ENCODE measurements around the gene C15orf40. TPM values are rescaled to one million over a fixed set of nuclear protein-coding genes. Genes with fewer than 3 reads are reported as not detected.
"Not testable (repeated sequence)": the region's sequence is repeated elsewhere in the genome, so short reads cannot be mapped to it uniquely, and the experiment has no call there.

The C15orf40 gene
- total and polyA plus RNA-seq, 8 donors: 2.3 to 40.9 (median 15.2) TPM

DNA sequence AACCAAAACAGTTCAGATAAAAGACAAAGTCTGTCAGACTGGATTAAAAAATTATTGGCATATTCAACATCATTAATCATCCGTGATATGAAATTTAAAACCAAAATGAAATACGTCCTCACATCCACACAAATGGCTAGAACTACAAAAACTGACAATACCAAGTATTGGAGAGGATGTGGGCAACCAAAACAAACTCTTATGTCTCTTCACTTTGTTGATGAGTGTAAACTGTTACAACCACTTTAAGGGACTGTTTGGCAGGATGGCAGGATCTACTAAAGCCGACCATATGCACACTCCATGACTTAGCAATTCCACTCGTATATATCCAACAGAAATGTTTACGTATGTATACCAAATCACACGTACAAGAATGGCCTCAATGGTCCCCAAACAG lies 24.8 kb upstream of the C15orf40 start:
- TF ChIP-seq POLR2AphosphoS5 (IDR thresholded peaks at IDR 0.05) (no peak), EP300 (IDR thresholded peaks at IDR 0.05) (no peak), POLR2A (IDR thresholded peaks at IDR 0.05) (no peak)
- TF ChIP-seq, protein P1, sequence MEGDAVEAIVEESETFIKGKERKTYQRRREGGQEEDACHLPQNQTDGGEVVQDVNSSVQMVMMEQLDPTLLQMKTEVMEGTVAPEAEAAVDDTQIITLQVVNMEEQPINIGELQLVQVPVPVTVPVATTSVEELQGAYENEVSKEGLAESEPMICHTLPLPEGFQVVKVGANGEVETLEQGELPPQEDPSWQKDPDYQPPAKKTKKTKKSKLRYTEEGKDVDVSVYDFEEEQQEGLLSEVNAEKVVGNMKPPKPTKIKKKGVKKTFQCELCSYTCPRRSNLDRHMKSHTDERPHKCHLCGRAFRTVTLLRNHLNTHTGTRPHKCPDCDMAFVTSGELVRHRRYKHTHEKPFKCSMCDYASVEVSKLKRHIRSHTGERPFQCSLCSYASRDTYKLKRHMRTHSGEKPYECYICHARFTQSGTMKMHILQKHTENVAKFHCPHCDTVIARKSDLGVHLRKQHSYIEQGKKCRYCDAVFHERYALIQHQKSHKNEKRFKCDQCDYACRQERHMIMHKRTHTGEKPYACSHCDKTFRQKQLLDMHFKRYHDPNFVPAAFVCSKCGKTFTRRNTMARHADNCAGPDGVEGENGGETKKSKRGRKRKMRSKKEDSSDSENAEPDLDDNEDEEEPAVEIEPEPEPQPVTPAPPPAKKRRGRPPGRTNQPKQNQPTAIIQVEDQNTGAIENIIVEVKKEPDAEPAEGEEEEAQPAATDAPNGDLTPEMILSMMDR (IDR thresholded peaks at IDR 0.05): no peak
- WGBS, 5 donors: 89 to 94% (median 93%) methylated on average over 6 of the region's 6 CpGs
- Histone ChIP-seq H3K4me3 (no peak overlapping the region), H3K27ac (no peak overlapping the region), H3K36me3 (peaks cover 16 to 60% (median 53%) of the 10 kb centered on the region in 4 donors), H3K9me3 (no peaks in the 10 kb centered on the region), H3K27me3 (no peaks in the 10 kb centered on the region), H3K4me1 (peaks cover 0 to 7% (median 1%) of the 10 kb centered on the region in 4 donors)
- intact Hi-C loops (cut with DNase I; ENCODE audit: low total_unique reads): no loop called here
- DNase-seq: no peak

DNA sequence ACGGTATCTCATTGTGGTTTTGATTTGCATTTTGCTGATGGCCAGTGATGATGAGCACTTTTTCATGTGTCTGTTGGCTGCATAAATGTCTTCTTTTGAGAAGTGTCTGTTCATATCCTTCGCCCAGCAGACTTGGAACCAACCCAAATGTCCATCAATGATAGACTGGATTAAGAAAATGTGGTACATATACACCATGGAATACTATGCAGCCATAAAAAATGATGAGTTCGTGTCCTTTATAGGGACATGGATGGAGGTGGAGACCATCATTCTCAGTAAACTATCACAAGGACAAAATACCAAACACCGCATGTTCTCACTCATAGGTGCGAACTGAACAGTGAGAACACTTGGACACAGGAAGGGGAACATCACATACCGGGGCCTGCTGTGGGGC lies 19.8 kb upstream of the C15orf40 start:
- H3K4me1 ChIP-seq; H3K4me3 ChIP-seq; H3K9me3 ChIP-seq; DNase-seq; H3K27me3 ChIP-seq; H3K27ac ChIP-seq; intact Hi-C loops (cut with DNase I; ENCODE audit: low total_unique reads): not testable (repeated sequence)
- peaks cover 8 to 72% (median 55%) of the 10 kb centered on the region in 4 donors for H3K36me3 ChIP-seq
- 93 to 100% (median 98%) methylated on average over 6 of the region's 6 CpGs for WGBS, 5 donors

DNA sequence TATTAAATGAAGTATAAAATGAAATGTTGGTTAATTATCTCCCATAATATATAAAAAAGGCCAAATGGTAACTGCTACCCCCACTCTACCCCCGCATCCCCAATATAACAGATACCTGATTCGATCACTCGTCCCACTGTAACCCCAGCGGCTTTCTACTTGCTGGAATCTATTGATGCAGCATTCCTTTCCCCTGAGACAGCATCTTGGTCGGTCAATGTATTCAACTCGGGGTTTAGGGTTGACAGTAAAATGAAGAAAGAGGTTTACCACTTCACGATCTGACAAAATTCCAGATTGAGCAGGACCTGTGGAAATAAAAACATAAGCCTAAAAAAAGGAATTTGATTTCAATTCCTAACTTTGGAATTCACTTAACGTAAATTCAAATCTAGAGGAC lies 18.6 kb upstream of the C15orf40 start:
- DNase-seq: no peak
- no peak overlapping the region for H3K27ac ChIP-seq
- H3K27me3 ChIP-seq: no peaks in the 10 kb centered on the region
- H3K4me1 ChIP-seq: no peaks in the 10 kb centered on the region
- 92 to 98% (median 96%) methylated on average over 8 of the region's 8 CpGs for WGBS, 5 donors
- no peaks in the 10 kb centered on the region for H3K9me3 ChIP-seq
- no peak overlapping the region for H3K4me3 ChIP-seq
- TF ChIP-seq POLR2A (IDR thresholded peaks at IDR 0.05): no peak
- TF ChIP-seq EP300 (IDR thresholded peaks at IDR 0.05): no peak
- TF ChIP-seq, protein P1 (IDR thresholded peaks at IDR 0.05): no peak
- TF ChIP-seq POLR2AphosphoS5 (IDR thresholded peaks at IDR 0.05): no peak
- H3K36me3 ChIP-seq: peaks cover 8 to 78% (median 57%) of the 10 kb centered on the region in 4 donors
- intact Hi-C loops (cut with DNase I; ENCODE audit: low total_unique reads): no loop called here

DNA sequence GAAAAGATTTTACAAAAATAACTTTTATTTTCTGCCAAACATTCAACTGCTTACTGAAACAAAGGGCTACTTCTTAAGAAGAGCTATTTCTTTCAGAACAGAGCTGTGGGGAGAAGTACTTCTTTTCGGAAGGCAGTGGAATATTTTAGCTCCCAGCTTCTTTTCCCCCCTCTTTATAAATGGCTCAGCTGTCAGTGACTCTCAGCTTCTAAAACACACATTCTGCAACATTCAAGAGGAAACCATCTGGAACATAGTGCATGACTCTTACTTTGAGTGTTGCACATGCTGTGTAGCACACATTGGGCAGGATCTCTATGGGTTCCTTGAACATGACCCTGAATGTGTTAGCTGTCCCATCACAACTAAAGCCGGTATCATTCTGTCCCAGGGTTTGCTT lies 7.0 kb upstream of the C15orf40 start:
- no peak overlapping the region for H3K4me3 ChIP-seq
- H3K4me1 ChIP-seq: peaks cover 0 to 9% (median 3%) of the 10 kb centered on the region in 4 donors
- no peaks in the 10 kb centered on the region for H3K27me3 ChIP-seq
- H3K36me3 ChIP-seq: peaks cover 23 to 56% (median 54%) of the 10 kb centered on the region in 4 donors
- no peak for DNase-seq
- WGBS, 5 donors: 83 to 97% (median 91%) methylated on average over 2 of the region's 2 CpGs
- H3K9me3 ChIP-seq: no peaks in the 10 kb centered on the region
- TF ChIP-seq, protein P1 (IDR thresholded peaks at IDR 0.05): no peak
- no peak for TF ChIP-seq EP300 (IDR thresholded peaks at IDR 0.05)
- intact Hi-C loops (cut with DNase I; ENCODE audit: low total_unique reads): no loop called here
- no peak overlapping the region for H3K27ac ChIP-seq

DNA sequence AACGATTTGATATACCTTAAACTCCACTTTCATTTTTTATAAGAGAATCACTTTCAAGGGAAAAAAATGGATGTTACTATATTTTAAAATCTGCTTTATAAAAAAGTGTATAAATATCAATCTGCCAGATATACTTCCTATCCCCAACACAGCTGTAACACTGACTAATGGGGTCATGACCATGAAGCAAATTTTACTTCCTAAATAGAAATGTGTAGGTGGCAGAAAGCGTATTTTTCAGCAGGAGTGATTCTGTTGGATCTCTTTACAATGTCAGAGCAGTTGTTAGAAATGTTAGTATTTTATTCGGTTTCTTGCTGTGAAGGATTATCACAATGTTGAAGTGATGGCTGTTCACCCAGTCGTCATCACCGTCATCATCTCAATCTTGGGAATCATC lies 5.5 kb upstream of the C15orf40 start:
- intact Hi-C loops (cut with DNase I; ENCODE audit: low total_unique reads): no loop called here

More for the DNA sequence above, 5.5 kb upstream of the C15orf40 start:
- TF ChIP-seq, protein P1 (IDR thresholded peaks at IDR 0.05): no peak
- TF ChIP-seq POLR2A (IDR thresholded peaks at IDR 0.05) (no peak), EP300 (IDR thresholded peaks at IDR 0.05) (no peak)
- peaks cover 23 to 56% (median 53%) of the 10 kb centered on the region in 4 donors for H3K36me3 ChIP-seq
- no peaks in the 10 kb centered on the region for H3K9me3 ChIP-seq
- 86 to 91% (median 88%) methylated on average over 5 of the region's 5 CpGs for WGBS, 5 donors
- H3K4me1 ChIP-seq: peaks cover 8 to 21% (median 14%) of the 10 kb centered on the region in 4 donors
- no peaks in the 10 kb centered on the region for H3K27me3 ChIP-seq
- no peak for DNase-seq
- no peak overlapping the region for H3K27ac ChIP-seq
- H3K4me3 ChIP-seq: no peak overlapping the region
